Skeletal muscle tissue (tissue), 4 donors: ENCODE data around the gene TXNDC8. TPM values are rescaled to one million over a fixed set of nuclear protein-coding genes. Genes with fewer than 3 reads are reported as not detected.

Source experiments
- H3K27ac ChIP-seq: one replicate; pipeline ENCODE4 v1.7.0; 2013; ENCODE audit warnings: mild to moderate bottlenecking, low read depth, low read length, inconsistent platforms
- H3K27me3 ChIP-seq, 3 donors: one replicate each; pipeline ENCODE4 v1.7.0; 2013; ENCODE audit warnings: low read length in 3 of 3; ENCODE audit not compliant: control insufficient read depth in 3 of 3, insufficient read depth in 3 of 3
- H3K36me3 ChIP-seq, 3 donors: one replicate each; pipeline ENCODE4 v1.7.0; 2013; ENCODE audit warnings: low read length in 3 of 3; ENCODE audit not compliant: control insufficient read depth in 3 of 3, insufficient read depth in 3 of 3
- H3K4me1 ChIP-seq, 3 donors: one replicate each; pipeline ENCODE4 v1.7.0; 2013; ENCODE audit warnings: low read length in 3 of 3, mild to moderate bottlenecking in 3 of 3; ENCODE audit not compliant: control insufficient read depth in 3 of 3, insufficient read depth in 3 of 3
- H3K4me3 ChIP-seq, 3 donors: one replicate each; pipeline ENCODE4 v1.7.0; 2013; ENCODE audit warnings: low read length in 3 of 3
- H3K9ac ChIP-seq, 3 donors: one replicate each; pipeline ENCODE4 v1.7.0; 2013; ENCODE audit warnings: low read length in 3 of 3, mild to moderate bottlenecking in 3 of 3, moderate library complexity in 2 of 3, low read depth in 1 of 3
- H3K9me3 ChIP-seq, 3 donors: one replicate each; pipeline ENCODE4 v1.7.0; 2013; ENCODE audit warnings: low read length in 3 of 3; ENCODE audit not compliant: control insufficient read depth in 3 of 3
- total RNA-seq: library from RNA; depleted of rRNA; stranded (reverse); fragments of >200 nt; gene quantifications from one replicate; pipeline ENCODE4 v1.2.3, GENCODE V29; 2014
- donor health status: Osteomylitis.

Gene TXNDC8
- total RNA-seq, 1 donor from 2014 or later, result not detected

DNA sequence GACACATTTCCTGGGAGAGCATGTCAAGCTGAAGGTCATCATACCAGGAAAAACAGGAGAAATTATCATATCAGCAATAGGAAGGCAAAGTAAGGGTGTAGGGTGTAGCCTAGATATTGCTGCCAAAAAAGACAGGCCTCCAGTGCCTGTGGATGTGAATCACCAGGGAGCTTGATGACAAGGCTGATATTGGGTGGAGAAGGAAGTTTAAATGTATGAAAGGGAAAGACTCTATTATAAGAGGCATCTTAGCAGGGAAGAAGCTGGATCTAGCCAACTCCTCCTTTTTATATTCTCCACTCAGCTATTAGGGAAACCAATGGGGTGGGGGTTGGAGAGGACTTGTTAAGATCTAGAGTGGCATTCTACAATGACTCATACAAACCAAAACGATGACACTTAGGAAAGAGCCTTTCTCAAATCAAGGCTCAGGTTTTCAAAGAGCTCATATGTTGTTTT lies 13.4 kb upstream of the TXNDC8 start:
- Histone ChIP-seq H3K4me1 (no peaks in the 10 kb centered on the region), H3K27me3 (no peaks in the 10 kb centered on the region), H3K9ac (no peak overlapping the region), H3K4me3 (no peak overlapping the region), H3K36me3 (no peaks in the 10 kb centered on the region), H3K9me3 (no peaks in the 10 kb centered on the region), H3K27ac (no peak overlapping the region)

DNA sequence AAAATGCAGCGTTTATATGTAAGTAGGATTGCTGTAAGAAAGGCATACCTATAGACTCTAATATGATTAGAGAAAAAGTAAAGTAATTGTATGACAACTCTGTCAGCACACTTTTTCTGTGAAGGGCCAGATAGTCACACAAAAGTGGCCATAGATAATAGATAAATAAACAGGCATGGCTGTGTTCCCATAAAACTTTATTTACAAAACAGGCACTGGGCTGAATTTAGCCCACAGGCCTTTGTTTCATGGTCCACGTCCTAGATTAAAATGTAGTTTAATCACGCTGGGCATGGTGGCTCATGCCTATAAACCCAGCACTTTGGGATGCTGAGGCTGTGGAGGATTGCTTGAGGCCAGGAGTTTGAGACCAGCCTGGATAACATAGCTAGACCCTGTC lies 8.7 kb upstream of the TXNDC8 start:
- no peaks in the 10 kb centered on the region for H3K9me3 ChIP-seq
- H3K27ac ChIP-seq, result no peak overlapping the region
- no peaks in the 10 kb centered on the region for H3K4me1 ChIP-seq
- H3K4me3 ChIP-seq, result no peak overlapping the region
- no peak overlapping the region for H3K9ac ChIP-seq
- H3K27me3 ChIP-seq, result no peaks in the 10 kb centered on the region
- no peaks in the 10 kb centered on the region for H3K36me3 ChIP-seq

GRCh38 chr9:110344821-110345220 lies 7.2 kb upstream of the TXNDC8 start:
- Histone ChIP-seq H3K9me3 (no peaks in the 10 kb centered on the region), H3K4me1 (no peaks in the 10 kb centered on the region), H3K36me3 (no peaks in the 10 kb centered on the region), H3K27me3 (no peaks in the 10 kb centered on the region), H3K27ac (no peak overlapping the region), H3K4me3 (no peak overlapping the region), H3K9ac (no peak overlapping the region)

GRCh38 chr9:110343551-110343950 lies 5.9 kb upstream of the TXNDC8 start:
- Histone ChIP-seq H3K9me3 (no peaks in the 10 kb centered on the region), H3K9ac (no peak overlapping the region), H3K36me3 (no peaks in the 10 kb centered on the region), H3K4me1 (no peaks in the 10 kb centered on the region), H3K27ac (no peak overlapping the region), H3K27me3 (no peaks in the 10 kb centered on the region), H3K4me3 (no peak overlapping the region)

DNA sequence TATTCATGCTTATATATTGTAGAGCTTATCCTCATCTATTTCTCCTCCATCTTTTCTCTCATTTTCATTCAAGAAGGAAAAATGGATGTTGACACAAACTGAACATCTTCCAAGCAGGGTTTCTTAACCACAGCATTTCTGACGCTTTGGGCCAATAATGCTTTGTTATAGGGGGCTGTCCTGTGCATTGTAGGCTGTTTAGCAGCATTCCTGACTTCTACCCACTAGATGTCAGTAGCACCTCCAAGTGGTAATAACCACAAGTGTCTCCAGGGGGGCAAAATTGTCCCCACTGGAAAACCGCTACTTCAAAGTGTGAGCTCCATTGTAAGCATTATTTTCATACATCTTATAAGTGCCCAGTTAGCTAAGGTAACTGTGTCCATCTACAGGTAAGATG lies 2.6 kb upstream of the TXNDC8 start:
- no peaks in the 10 kb centered on the region for H3K9me3 ChIP-seq
- no peak overlapping the region for H3K4me3 ChIP-seq
- no peak overlapping the region for H3K27ac ChIP-seq
- no peaks in the 10 kb centered on the region for H3K4me1 ChIP-seq
- no peak overlapping the region for H3K9ac ChIP-seq
- H3K27me3 ChIP-seq, result no peaks in the 10 kb centered on the region
- no peaks in the 10 kb centered on the region for H3K36me3 ChIP-seq

GRCh38 chr9:110338143-110338542 lies 480 bp upstream of the TXNDC8 start:
- no peaks in the 10 kb centered on the region for H3K4me1 ChIP-seq

DNA sequence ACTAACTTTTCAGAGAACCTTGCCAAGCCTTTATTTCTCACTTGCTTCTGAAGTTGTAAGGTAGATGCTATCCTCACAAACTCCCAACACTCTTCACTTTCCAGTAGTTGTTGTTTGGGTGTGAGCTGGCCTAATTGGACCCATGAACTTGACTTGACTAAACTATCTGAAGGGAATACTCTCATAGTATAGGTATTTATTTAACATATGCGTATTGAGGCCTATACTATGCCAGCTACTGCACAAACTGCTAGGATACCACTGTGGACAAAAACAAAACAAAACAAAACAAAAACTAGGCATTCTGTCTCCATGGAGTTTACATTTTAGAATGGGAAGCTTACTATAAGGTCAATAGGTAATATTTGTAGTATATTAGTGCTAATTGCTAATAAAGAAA lies 1.3 kb downstream of the TXNDC8 start:
- no peak overlapping the region for H3K9ac ChIP-seq
- peaks cover 0 to 2% (median 0%) of the 10 kb centered on the region in 3 donors for H3K27me3 ChIP-seq
- no peak overlapping the region for H3K4me3 ChIP-seq
- H3K36me3 ChIP-seq, result no peaks in the 10 kb centered on the region
- H3K27ac ChIP-seq, result no peak overlapping the region
- H3K4me1 ChIP-seq, result no peaks in the 10 kb centered on the region
- H3K9me3 ChIP-seq, result no peaks in the 10 kb centered on the region

More at GRCh38 chr9:110338143-110338542, 480 bp upstream of the TXNDC8 start:
- no peaks in the 10 kb centered on the region for H3K9me3 ChIP-seq
- H3K4me3 ChIP-seq, result no peak overlapping the region
- H3K9ac ChIP-seq, result no peak overlapping the region
- H3K27ac ChIP-seq, result no peak overlapping the region
- no peaks in the 10 kb centered on the region for H3K36me3 ChIP-seq
- no peaks in the 10 kb centered on the region for H3K27me3 ChIP-seq

DNA sequence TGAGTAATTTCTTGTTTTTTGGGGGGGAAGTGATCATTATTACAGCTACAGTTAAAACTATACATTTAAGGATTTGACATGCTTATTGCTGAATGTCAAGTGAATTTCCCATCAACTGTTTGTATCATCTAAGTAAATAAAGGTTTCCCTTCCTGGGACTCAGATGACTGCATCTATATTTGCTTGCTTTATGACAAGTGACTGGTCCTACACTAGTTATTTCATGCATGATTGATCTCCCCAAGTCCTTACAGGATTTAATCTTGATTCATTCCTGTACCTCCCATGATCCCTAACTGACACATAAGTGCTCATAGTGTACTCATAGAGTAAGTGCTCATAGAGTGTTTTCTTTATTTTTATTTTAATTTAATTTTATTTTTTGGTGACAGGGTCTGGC lies 2.8 kb downstream of the TXNDC8 start:
- no peaks in the 10 kb centered on the region for H3K9me3 ChIP-seq
- no peaks in the 10 kb centered on the region for H3K4me1 ChIP-seq
- no peak overlapping the region for H3K4me3 ChIP-seq
- H3K9ac ChIP-seq, result no peak overlapping the region
- H3K36me3 ChIP-seq, result no peaks in the 10 kb centered on the region
- no peak overlapping the region for H3K27ac ChIP-seq
- peaks cover 0 to 2% (median 0%) of the 10 kb centered on the region in 3 donors for H3K27me3 ChIP-seq

DNA sequence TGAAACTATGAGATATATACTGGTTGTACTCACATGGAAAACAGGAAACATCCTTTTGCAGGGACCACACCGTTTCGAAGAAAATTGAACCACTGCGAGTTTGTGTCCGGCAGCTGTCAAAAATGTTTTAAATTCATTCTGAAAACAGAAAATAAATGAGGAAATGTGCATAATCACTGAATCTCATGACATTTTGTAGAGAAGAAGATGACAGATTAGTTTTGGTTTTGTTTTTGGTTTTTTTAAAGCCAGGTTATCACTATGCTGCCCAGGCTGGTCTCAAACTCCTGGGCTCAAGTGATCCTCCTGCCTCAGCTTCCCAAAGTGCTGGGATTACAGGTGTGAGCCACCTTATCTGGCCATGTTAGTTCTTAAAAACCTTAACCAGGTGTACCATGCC lies 3.5 kb downstream of the TXNDC8 start:
- Histone ChIP-seq H3K4me3 (no peak overlapping the region), H3K27me3 (peaks cover 0 to 2% (median 0%) of the 10 kb centered on the region in 3 donors), H3K36me3 (no peaks in the 10 kb centered on the region), H3K9ac (no peak overlapping the region), H3K4me1 (no peaks in the 10 kb centered on the region), H3K27ac (no peak overlapping the region), H3K9me3 (no peaks in the 10 kb centered on the region)

DNA sequence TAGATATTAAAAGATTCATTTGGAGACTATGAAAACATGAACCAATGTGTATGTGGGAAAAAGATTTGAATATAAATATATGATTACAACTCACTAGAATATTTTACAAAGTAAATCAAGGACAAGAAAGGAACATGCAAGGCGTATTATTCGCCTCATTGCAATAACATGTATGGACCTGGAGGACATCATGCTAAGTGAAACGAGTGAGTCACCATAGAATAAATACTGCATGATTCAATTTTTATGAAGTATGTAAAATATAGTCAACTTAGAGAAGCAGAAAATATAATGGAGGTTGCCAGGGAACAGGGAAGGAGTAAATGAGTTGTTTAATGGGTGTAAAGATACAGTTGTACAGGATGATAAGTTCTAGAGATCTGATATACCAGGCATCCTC lies 4.9 kb downstream of the TXNDC8 start:
- H3K4me1 ChIP-seq, result no peaks in the 10 kb centered on the region
- H3K27ac ChIP-seq, result no peak overlapping the region
- H3K9ac ChIP-seq, result no peak overlapping the region
- no peaks in the 10 kb centered on the region for H3K36me3 ChIP-seq
- H3K4me3 ChIP-seq, result no peak overlapping the region
- H3K27me3 ChIP-seq, result peaks cover 0 to 2% (median 0%) of the 10 kb centered on the region in 3 donors
- H3K9me3 ChIP-seq, result no peaks in the 10 kb centered on the region
